ENCODE data around the gene ST6GALNAC3.

Gene ST6GALNAC3

DNA sequence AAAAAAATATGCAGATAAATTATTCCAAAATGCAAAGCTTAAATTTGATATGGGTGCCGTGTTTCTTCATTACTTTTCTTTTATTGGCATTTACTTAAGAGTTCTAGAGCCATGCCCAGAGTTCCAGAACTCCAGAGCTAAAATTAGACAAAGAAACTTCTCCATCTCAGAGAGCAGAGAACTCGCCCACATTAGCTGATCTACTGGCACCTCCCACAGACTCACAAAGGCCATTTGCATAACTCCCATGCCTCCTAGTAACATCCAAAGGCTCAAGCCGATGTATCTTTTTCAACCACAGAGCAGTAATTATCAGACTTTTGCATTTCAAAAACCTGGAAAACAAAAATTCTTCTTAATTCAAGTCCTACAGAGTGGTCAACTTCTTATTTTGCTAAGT lies 468.9 kb downstream of the ST6GALNAC3 start:
- no peak for DNase-seq

DNA sequence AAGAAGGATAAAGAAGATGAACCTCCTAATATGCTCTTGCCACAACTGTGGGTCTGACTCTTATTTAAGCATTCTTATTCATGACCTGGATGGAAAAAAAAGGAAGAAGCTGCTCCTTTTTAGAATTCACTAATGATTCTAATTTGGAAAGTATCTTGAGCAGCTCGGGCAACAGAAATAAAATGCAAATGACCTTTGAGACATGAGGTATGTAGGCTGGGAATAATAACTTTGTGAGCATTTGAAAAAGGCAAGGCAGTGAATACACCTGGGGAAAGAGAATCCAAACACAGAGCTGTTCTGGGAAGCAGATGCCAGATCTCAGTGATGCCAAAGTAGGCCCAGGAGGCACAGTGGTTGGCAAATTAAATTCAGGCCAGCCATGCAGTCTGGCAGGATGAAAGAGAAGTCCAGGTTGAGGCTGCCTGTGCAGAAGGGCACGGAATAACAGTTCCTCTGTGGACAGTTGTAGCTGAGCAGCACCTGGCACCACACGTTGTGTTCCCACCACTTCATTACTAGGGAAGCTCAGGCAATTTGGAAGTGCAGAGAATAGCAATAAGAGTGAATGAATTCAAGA lies 471.9 kb downstream of the ST6GALNAC3 start:
- no peak for DNase-seq

GRCh38 chr1:76547916-76548315 lies 473.4 kb downstream of the ST6GALNAC3 start:
- no peak for DNase-seq

DNA sequence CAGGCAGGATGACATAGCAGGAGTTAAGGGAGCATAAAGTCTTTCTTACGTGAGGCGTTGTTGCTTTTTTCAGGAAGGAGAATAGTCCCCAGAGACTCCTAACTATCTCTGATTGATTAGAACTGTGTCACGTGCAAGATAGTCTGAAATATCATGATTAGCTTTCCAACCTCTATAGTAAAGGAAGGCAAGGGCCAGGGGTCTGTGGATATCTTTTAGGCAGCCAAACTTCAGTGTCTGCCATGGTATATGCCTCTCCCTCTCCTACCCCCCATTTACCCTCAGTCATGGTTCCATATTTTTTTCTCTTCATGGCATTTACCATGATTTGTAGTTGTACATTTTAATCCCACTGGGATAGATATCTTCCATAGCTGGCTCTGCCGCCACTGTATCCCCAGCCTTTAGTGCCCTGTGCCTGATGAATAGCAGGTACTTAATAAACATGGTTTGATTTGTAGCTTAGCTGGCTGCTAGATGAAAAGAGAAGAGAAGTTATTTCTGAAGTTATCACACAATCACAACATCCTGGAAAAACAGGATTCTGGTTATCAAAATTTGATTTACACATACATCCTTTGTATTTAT lies 474.1 kb downstream of the ST6GALNAC3 start:
- DNase-seq: no peak

GRCh38 chr1:76554283-76554682 lies 479.7 kb downstream of the ST6GALNAC3 start:
- DNase-seq: no peak

DNA sequence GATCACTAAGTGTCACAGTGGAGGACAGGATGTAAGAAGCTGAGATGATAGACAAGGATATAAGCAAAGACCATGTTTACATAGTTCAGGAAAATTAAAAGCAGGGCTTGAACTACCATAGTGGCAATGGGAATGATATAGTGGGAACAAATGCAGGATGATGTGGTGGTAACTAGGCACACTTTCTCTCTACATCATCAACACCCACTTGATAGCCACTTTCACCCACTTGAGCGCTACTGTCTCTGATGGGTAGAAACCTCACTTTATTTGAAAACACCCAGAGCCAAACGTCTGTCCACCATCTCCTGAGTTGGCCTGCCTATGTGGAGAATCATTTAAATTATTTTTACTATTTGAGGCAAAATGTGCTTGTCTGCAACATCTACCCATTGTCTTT lies 487.7 kb downstream of the ST6GALNAC3 start:
- DNase-seq: no peak

DNA sequence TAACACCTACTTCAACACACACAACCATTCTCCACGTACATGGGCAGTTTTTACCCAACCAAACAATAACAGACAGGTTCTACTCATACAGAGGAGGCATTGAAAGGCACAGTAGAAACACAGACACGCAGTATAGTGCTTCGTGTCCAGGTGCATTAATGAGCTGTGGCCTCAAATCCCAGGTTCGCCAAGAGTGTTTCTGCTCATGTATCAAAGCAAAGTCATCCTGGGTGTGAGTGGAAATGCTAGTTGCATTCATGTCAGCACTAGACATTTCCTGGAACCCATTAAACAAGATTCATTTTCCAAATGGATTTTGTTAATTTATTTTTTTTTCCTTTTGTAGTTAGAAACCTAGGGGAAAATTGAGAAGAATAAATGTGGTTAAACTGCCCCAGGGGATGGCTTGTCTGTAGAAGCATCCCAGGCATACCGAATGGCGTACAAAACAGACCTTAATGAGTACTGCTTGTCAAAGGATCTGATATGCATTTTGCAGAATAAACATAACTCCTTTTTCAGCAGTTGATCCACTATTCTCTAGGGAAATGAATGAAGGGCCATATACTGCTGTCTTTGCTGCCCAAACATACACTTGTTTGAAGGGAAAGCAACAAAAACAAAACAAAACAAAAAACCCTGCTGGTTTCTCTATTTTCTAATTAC lies 494.2 kb downstream of the ST6GALNAC3 start:
- DNase-seq: no peak

GRCh38 chr1:76571248-76571647 lies 496.7 kb downstream of the ST6GALNAC3 start:
- no peak for DNase-seq

GRCh38 chr1:76572229-76572628 lies 497.7 kb downstream of the ST6GALNAC3 start:
- DNase-seq: no peak

DNA sequence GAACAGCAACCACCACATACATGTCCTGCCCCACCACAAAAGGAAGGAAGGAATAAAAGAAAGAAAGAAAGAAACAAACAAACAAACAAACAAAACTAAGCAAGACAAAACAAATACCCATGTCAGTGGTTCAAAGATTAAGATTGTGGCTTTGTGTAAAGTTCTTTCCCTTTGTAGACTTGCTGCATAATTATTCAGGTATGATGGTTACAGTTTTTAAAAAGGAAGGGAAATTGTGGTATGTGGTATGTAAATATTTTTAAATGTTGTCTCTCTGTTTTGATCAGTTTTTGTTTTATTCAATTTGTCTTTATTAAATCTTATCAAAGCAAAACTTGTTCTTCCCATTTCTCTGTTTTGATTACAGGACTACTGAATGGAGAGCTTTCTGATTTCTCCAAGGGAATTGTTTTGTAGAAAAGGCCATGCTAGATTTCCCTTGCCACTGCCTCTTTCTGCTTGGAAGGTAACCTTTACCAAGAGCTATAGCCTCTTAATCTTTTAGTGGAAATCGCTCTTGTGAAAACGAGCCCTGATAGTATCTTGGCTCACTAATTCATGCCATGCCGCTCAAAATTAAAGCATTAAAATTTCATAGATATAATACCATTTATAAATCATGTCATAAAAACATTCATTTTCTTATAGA lies 502.5 kb downstream of the ST6GALNAC3 start:
- no peak for DNase-seq

DNA sequence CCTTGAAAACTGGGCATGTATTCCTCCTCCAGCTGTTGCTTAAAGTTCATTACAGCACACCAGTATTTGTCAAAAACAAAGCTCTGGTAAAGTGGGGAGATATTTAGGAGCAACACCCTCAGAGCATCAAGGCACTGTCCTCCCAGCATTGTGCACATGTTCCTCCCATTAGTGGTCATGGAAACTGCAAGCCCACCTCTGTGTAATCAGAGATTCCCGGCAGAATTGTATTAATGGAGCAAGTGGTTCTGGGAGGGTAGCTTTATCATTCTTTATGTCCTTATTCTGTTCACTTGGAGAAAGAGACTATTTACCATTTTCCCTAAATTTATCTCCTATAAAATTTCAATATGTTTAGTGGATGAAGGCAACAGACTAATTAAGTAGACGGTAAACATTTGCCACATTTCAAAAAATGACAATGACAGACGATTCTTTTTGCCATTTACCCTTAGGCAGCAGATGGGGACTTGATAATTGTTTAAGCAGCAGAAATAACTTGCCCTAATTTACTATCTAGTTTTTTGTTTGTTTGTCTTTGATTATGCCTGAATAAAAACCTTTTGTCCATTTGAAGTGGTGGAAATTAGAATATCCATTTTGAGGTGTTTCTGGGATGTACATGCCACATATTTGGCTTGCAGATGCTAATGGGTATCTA lies 503.1 kb downstream of the ST6GALNAC3 start:
- no peak for DNase-seq

- DNase-seq: no peak
Observed at GRCh38 chr1:76580206-76580605, 505.7 kb downstream of the ST6GALNAC3 start.

- DNase-seq: no peak
Observed at GRCh38 chr1:76581712-76582111, 507.2 kb downstream of the ST6GALNAC3 start.

DNA sequence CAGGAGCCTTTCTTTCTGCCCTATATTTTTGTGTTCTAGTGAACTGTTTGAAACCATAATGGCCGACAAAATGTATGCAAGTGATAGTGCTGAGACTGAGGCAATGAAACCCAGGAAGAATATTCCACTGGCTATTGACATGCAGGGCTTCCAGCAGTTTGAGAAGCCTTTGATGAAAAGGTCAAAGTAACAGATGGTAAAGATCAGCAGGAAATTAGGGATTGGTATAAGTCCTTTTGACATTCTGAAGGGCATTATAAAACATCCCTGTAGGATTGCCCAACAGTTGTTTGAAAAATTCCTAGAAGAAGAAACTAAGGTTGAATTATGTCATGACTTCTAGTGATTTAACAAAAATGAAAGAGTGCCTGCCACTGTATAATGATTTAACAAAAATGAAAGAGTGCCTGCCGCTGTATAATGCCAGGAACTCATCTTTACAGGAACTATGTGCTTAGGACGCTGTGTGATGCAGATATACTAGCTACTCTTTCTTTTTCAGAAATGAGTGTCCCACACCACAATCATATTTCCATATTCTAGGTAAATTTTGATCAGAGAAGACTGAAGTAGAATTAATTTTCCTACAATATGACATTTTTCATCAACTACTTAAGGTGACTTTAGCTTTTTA lies 508.8 kb downstream of the ST6GALNAC3 start:
- DNase-seq: no peak

- DNase-seq: no peak
Observed at GRCh38 chr1:76583875-76584477, 509.4 kb downstream of the ST6GALNAC3 start.

GRCh38 chr1:76585980-76586674 lies 511.6 kb downstream of the ST6GALNAC3 start:
- DNase-seq: no peak

DNA sequence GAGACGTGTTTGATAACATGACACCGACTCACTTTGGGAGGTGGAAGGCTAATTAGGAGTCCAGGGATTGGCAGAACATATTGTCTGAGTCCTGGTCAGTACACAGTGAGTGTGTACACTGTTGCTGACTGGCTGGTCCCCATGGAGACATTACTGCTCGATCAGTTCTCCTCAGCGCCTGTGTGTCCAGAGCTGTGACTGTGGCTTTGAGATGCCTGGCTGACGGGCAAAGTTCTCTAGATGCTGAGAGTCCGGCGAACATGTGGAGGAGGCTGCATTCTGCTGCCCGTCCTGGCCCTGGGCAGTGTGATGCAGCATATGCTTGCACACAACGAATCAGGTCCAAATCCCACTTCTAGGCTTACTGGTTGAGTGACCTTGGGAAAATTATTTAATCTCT lies 512.7 kb downstream of the ST6GALNAC3 start:
- DNase-seq: no peak

DNA sequence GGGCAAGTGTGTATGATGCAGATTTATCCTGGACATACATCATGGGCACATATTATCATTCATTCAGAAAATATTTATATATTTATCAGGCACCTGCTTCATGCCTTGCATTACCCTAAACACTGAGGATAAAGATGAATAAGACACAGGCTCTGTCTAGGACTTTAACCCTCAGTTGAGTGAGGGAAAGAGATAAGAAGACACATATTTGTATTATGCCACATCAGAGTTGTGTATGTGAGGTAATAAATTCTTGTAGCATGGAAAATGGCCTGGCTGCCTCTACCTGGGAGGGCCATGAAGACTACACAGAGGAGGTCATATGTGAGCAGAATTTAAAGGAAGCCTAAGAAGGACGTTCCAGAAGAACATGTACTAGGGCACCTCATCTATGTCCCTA lies 516.9 kb downstream of the ST6GALNAC3 start:
- no peak for DNase-seq

DNA sequence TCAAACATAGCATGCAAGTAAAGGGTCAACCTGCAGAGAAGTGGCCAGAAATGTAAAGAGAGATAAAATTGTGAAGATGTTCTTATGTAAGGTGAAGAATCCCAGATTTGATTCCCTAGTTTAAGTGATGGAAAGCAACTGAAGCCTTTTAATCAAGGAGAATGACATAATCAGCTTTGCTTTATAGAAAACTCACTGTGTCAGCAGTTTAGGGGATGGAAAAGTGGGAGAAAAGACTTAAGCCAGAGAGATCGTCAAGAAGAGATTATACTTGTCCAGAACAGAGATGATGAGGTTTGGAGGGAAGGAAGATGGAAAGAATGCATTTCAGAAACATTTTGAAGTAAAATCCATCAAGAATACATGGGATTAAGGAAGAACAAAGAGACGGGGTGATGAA lies 517.4 kb downstream of the ST6GALNAC3 start:
- no peak for DNase-seq

- DNase-seq: no peak
Observed at GRCh38 chr1:76593141-76593540, 518.6 kb downstream of the ST6GALNAC3 start.

DNA sequence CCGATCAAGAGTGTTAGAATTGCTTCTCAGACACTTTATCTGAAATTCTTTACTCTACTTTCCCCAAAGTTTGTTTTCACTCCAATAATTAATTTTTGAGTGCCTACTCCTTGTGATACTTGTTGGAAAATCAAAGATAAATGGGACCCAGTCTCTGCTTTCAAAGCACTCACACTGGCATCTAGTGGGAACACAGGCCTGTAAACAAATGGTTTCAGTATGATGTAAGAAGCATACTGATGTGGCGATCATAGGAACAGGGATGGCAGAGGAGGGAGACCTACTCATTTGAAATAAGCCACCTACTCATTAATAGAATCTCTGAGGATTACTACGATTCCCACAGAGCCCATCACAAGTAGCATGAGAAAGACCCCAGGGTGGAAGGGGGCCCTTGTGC lies 519.1 kb downstream of the ST6GALNAC3 start:
- DNase-seq: no peak

DNA sequence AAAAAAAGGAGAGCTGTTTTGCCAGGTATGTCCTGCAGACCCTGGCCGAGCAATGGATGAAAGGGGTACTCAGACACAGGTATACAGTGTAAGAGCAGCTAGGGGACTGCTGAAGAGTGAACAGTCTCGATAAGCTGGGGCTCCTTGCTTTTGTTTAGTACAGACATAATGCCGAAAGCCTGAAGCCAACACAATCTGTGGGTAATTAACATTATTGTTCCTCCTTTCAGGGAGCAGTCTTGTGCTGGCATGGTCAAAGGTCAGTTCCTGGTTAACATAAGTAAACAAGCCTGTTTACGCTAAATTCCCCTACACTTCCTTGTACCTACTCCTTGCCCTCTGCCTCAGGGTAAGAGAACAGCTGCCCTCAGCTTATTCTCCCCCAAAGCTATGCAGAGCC lies 520.5 kb downstream of the ST6GALNAC3 start:
- no peak for DNase-seq
